Panc1 (cell line): Measurements from ENCODE around the gene FXYD7.

Experiments used
- POLR2AphosphoS5 ChIP-seq: IDR thresholded peaks from 2 replicates; pipeline ENCODE4 v1.6.1; 2012; ENCODE audit warnings: mild to moderate bottlenecking, low read depth, low read length, moderate library complexity
- SIN3A ChIP-seq: IDR thresholded peaks from 2 replicates; pipeline ENCODE4 v1.6.1; 2012; ENCODE audit warnings: low read depth, mild to moderate bottlenecking, low read length, moderate library complexity, borderline replicate concordance; ENCODE audit not compliant: insufficient read depth
- TCF7L2 ChIP-seq: IDR thresholded peaks from 2 replicates; pipeline ENCODE4 v1.6.1; 2011; ENCODE audit warnings: mild to moderate bottlenecking, low read depth, low read length, inconsistent platforms
- TF ChIP-seq, protein P1 (sequence below): fragments of 450-650 bp; IDR thresholded peaks from 2 replicates; pipeline ENCODE4 v1.5.1; 2017; ENCODE audit warnings: mild to moderate bottlenecking
- TF ChIP-seq, protein P2 (sequence below), 2 experiments: IDR thresholded peaks; 2 replicates each; pipeline ENCODE4 v1.6.1; 2011 to 2012; ENCODE audit warnings: low read depth in 2 of 2, control low read depth in 1 of 2, low read length in 1 of 2, mild to moderate bottlenecking in 1 of 2, moderate library complexity in 1 of 2; ENCODE audit not compliant: insufficient read depth in 1 of 2

DNA sequence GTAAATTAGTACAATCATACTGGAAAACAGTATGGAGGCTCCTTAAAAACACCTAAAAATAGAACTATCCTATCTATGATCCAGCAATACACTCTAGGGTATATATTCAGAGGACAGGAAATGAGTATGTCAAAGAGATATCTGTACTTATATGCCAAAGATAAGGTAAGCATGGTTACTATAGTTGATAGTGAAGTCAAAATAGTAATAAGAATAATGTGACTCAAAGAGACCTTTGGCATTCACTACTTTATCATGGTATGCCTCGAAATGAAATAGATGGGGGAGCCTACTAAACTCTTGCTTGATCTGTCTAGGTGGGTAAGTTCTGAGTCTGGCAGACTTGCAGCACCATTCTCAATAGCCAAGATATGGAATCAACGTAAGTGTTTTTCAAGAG is 41.8 kb downstream of the FXYD7 start:
- TF ChIP-seq, protein P1, sequence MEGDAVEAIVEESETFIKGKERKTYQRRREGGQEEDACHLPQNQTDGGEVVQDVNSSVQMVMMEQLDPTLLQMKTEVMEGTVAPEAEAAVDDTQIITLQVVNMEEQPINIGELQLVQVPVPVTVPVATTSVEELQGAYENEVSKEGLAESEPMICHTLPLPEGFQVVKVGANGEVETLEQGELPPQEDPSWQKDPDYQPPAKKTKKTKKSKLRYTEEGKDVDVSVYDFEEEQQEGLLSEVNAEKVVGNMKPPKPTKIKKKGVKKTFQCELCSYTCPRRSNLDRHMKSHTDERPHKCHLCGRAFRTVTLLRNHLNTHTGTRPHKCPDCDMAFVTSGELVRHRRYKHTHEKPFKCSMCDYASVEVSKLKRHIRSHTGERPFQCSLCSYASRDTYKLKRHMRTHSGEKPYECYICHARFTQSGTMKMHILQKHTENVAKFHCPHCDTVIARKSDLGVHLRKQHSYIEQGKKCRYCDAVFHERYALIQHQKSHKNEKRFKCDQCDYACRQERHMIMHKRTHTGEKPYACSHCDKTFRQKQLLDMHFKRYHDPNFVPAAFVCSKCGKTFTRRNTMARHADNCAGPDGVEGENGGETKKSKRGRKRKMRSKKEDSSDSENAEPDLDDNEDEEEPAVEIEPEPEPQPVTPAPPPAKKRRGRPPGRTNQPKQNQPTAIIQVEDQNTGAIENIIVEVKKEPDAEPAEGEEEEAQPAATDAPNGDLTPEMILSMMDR: no peak
- TF ChIP-seq POLR2AphosphoS5: no peak
- TF ChIP-seq, protein P2, sequence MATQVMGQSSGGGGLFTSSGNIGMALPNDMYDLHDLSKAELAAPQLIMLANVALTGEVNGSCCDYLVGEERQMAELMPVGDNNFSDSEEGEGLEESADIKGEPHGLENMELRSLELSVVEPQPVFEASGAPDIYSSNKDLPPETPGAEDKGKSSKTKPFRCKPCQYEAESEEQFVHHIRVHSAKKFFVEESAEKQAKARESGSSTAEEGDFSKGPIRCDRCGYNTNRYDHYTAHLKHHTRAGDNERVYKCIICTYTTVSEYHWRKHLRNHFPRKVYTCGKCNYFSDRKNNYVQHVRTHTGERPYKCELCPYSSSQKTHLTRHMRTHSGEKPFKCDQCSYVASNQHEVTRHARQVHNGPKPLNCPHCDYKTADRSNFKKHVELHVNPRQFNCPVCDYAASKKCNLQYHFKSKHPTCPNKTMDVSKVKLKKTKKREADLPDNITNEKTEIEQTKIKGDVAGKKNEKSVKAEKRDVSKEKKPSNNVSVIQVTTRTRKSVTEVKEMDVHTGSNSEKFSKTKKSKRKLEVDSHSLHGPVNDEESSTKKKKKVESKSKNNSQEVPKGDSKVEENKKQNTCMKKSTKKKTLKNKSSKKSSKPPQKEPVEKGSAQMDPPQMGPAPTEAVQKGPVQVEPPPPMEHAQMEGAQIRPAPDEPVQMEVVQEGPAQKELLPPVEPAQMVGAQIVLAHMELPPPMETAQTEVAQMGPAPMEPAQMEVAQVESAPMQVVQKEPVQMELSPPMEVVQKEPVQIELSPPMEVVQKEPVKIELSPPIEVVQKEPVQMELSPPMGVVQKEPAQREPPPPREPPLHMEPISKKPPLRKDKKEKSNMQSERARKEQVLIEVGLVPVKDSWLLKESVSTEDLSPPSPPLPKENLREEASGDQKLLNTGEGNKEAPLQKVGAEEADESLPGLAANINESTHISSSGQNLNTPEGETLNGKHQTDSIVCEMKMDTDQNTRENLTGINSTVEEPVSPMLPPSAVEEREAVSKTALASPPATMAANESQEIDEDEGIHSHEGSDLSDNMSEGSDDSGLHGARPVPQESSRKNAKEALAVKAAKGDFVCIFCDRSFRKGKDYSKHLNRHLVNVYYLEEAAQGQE (IDR thresholded peaks at IDR 0.05; ENCODE audit: insufficient read depth in 1 of 2, low read depth in 2 of 2, low read length in 1 of 2): no peak
- TF ChIP-seq SIN3A: no peak
- no peak for TF ChIP-seq TCF7L2
